GM21786 (cell line): ENCODE data around the gene FBXO2.

Experiments used
- ATAC-seq: cut with Tn5 transposase; IDR thresholded peaks from one replicate; pipeline ENCODE4 v1.9.1; 2021; ENCODE audit not compliant: unreplicated experiment

FBXO2 gene

DNA sequence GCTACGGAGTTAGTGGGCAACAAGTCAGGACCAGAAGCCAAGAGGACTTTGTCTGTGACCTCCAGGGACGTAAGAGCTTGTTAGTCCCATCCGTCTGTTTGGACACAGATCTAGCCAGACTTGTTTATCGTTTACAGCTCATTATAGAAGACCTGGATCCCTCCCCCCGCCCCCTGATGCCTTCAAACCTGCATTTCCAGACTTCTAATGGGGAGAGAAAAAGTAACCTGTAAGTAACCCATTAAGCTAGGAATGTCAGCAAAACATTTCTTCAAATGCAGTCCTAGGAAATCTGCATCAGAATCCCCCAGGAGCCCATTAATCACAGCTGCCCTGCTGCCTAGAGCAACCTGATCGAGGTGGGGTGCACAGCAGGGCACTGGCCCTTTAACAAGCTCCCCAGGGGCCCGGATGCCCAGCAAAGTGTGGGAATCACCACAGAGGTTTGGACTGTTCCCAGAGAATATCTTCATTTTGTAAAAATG lies 28.1 kb upstream of the FBXO2 start:
- no peak for ATAC-seq

DNA sequence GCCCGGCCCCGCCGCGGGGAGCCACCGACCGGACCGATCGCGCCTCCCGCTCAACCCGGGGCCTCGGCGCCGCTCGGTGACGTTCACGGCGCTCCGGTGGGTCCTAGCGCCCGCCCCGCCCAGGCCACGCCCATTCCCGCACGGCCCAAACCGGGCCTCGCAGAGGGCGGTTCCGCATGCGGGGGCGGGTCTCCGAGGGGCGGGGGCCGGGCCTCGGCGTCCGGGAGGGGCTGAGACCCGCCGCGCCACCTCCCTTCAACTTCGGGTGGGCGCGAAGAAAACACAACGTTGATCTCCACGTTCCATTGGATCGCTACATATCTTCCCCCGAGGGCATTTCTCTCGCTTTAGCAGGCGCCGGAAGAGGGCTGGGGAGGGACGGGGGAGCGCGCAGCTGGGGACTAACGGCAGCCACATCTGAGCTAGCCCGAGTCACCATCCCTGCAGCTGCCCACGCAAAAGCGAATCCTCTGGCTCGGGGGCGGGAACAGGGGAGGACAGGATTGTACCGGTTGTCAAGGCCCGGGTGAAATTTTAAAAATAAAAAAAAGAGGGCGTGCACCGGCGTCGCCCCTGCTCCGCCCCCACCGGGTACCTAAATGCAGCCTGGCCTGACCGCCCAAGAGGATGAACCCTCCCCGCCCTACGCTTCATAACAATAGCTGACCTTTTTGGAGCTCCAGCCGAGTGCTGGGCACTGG lies 27.0 kb upstream of the FBXO2 start, which contains the start of gene MAD2L2:
MAD2L2 (minus strand) TSS at position 78 of the 701 bp plus-strand sequence. CDS start 547 bp downstream, outside the sequence.
- peak; percentile 87 for ATAC-seq

DNA sequence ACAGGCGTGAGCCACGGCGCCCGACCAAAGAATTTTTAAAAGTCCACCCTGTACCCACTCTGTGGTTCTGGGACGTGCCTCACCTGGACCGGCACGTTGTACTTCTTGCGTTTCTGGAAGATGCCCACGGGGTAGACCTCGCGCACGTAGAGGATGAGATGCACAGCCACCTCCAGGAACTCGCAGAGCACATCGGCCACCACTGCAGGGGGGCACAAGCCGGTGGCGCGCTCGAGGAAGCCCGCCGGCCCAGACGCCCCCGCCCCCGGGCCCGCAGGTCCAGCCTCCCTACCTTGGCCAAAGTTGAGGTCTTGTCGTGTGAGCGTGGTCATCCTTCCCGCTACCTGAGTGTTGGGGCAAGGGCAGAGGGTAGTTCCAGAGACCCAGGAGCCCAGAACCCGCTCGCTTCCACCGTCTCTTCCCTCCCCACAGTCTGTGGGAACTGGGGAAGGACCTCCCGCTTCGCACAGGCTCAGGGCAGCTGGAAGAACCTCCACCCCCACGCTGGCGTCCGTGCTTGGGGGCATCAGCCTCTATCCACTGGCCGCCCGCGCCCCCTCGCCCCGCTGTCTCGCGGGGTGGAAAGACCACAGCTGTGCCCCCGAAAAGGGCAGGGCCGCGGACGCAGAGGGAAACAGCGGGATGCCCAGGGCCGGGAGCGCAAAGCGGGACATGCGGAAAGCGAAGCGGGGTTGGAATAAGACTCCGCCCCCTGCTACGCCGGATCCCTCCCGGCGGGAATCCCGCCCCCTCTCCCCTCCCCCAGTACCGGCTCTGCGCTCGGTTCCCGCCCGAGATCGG lies 26.2 kb upstream of the FBXO2 start:
- peak; percentile 14 for ATAC-seq

DNA sequence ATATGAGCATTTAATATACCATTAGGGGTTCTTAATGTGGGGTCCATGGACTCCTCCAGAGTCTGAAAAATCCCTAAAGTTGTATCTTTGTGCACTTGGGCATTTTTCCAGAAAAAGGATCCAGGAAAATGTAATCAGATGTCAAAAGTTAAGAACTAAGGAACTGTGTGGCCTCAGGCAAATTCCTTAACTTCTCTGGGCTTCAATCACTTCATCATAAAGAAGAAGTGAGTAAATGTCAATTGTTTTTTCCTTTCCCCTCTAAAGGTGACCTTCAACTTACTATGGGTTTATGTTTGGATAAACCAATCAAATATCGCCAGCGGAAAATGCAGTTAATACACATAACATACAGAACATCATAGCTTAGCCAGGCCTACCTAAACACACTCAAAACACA lies 24.2 kb upstream of the FBXO2 start:
- no peak for ATAC-seq

DNA sequence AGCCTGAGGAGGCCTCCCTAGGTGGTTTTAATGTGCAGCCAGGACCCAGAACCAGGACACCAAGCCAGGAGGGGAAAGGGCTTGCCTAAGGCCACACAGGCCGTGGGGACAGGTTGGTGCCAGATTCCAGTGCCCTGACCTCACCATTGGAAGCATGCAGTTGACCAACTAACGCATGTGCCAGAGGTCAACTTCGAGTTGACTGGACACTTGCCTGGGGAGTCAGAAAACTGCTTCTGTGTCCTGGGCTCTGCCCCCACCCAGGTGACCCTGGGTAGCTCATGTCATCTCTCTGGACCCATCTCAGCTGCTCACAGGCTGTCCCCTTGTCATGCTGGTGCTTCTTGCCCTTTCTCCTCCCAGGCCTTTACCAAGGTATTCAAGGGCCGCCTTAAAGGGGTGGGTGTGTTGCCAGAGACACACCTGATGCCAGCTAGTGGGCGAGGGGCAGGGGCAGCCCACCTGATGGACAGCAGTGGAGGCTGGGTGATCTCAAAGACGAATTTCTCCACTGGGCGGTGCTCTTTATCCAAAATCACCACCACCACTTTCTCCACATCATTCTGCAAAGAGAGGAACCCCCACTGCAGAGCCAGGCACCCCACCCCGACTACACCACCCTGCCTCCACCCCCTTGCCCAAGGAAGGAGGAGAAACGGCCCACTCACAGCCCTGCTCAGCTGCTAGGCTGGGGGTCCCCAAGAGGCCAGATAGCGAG lies 22.3 kb upstream of the FBXO2 start:
- no peak for ATAC-seq

DNA sequence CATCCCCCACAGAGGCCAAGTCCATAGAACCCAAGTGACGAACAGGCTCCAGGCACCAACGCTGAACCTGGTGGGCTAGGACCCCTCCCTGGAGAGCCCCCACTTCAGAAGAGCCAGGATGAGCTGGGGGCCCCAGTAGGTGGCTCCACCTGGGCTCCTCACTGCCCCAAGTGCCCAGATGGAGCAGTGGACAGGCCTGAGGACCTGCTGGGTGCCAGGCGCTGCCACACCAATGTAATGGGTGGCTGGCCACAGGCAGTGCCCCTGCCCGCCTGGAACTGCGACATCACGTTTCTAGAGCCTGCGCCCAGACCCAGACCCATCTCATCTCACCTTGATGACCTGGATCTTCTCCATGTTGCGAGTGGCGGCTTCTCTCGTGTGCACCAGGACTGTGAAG lies 21.1 kb upstream of the FBXO2 start:
- no peak for ATAC-seq

DNA sequence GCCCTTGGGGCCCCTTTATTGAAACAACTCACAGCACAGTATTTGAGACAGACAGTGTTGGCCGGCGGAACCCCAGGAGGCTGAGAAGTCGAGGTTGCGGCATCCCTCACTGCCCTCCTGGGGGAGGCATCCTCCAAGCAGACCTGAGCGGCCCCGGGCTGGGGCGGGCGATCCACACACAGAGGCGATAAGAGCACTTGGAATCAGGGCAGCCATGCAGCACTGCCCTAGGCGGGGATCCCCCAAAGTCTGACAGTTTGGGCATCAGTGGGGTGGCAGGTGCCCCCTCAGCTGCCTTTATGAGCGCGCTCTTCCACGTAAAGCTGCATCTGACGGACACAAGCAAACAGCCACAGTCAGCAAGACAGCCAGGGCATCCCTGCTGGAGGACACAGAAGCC lies 20.3 kb upstream of the FBXO2 start:
- no peak for ATAC-seq

DNA sequence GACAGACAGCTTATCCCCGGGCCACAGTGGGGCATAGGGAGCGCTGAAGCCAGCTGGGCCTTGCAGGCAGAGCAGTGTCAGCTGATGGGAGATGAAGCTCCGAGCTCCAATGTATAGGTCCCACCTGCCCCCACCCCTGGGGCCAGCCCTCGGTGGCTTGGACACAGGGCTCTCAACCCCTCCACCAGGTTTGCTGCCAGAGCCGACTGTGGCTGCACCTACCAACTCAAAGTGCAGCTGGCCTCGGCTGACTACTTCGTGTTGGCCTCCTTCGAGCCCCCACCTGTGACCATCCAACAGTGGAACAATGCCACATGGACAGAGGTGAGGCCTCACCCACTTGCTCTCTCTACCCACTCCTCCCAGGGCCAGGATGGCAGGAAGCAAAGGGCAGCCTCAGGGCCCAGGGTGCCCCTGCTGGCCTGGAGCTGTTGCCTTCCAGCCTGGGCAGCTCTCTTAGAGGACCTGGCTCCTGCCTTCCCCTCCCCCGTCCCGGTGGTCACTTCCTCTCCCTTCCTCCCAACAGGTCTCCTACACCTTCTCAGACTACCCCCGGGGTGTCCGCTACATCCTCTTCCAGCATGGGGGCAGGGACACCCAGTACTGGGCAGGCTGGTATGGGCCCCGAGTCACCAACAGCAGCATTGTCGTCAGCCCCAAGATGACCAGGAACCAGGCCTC lies 19.0 kb upstream of the FBXO2 start:
- no peak for ATAC-seq

DNA sequence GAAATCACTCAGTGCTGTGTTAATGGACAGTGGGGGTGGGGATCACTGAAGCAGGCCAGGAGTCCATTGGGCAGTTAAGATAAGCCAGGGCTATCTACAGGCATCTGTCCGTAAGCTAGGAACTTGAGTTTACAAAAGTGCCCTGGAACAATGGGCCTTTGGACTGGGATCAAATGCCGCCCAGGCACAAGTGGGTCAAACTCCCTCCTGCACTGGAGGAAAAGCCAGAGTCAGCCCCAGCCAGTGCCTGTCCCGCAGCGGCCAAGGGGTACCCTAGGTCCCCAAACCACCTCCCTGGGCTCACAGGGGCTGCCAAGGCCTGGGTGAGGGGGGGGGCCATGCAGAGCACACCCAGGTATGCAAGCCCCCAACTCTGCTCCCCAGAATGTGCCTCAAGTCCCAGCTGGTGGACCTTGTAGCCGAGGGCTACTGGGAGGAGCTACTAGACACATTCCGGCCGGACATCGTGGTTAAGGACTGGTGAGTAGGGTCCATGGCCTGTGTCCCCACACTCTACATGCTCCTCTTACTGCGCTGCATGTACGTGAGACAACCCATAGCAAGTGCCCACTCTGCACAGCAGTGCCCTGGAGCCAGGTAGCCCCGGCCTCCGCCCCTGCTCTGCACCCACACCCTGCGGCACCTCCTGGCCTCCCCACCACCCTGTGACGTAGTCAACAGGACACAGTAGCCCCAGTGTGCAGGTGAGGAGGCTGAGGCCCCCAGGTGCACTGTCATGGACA lies 17.5 kb upstream of the FBXO2 start:
- ATAC-seq: no peak

DNA sequence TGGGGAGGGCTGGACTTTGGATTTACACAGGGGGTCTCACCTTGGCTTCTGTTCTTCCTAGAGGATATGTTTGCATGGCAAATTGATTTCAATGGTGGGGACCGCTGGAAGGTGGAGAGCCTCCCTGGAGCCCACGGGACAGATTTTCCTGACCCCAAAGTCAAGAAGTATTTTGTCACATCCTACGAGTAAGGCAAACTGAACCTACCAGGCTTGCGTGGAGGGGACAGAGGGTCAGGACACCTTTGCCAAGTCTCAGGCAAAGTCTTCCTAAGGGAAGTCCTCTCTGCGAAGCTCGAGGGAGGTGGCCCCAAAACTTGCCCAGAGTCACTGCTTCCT lies 16.9 kb upstream of the FBXO2 start:
- ATAC-seq: no peak

DNA sequence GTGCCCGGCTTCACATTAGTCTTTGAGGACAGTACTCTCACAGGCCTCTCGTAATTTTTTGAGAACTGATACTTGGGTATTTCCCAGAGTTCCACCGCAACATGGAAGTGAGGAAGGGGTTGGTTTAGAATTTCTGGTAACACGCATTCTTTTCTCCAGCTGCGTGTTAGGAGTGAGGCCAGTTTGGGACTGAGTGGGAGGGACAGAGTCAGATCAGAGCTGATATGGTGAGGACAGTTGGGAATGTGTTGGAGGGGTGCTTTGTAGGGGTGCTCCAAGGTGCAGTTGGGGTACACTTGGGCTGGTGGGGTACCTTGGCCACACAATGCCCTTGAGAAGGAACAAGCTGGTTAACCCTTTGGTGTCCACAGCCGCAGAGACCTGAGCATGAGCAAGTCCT lies 16.5 kb upstream of the FBXO2 start:
- ATAC-seq: no peak

DNA sequence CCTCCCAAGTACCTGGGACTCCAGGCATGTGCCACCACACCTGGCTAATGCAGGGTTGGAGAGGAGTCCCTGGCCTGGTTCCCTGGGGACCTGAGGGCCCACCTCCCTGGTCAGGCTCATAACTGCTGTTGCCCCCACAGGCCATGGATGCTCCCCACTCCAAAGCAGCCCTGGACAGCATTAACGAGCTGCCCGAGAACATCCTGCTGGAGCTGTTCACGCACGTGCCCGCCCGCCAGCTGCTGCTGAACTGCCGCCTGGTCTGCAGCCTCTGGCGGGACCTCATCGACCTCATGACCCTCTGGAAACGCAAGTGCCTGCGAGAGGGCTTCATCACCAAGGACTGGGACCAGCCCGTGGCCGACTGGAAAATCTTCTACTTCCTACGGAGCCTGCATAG lies 14.3 kb upstream of the FBXO2 start:
- no peak for ATAC-seq

DNA sequence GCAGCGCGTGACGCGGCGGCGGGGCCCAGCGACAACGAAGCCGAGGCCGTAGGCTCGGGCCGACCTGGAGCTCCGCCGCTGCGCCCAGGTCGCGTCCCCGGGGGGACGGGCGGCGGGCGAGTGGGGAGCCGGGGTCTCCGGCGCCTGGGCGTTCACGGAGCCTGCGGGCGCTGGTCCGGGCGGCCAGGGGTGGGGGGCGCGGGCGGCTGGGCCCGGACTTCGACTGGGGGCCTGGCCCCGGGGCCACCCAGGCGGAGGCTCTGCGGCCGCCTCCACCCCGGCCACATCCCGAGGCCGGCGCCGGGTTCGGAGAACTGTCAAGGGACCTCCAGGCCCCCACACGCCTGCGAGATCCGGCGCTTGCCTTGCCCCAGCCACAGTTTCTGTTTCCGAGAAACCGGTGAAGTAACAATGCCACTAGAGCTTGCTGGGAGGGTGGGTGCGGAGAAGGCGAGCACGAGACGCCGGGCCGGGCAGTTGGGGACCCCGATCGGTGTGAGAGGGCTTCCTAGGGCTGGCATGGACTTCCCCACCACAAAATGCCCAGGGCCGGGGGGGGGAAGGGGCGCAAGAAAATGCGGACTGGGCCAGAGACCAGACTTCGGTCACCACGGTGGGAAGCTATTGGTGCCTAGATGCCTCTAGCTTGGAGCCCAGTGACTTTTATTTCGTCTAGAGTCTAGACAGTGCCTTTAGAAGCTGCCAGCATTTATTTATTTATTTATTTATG lies 10.3 kb upstream of the FBXO2 start:
- ATAC-seq: peak; percentile 34

DNA sequence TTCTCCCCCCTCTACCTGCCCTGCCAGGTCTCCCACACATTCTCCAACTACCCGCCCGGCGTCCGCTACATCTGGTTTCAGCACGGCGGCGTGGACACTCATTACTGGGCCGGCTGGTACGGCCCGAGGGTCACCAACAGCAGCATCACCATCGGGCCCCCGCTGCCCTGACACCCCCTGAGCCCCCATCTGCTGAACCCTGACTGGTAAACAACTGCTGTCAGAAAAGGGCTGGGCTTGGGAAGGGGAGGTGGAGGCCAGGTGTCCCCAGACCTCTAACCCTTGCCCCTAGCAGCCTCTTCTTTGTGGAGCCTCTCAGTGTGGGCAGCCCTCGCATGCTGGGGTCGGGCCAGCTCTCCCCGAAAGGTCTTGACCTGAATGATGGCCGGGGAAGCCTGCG lies 6.9 kb upstream of the FBXO2 start:
- no peak for ATAC-seq

DNA sequence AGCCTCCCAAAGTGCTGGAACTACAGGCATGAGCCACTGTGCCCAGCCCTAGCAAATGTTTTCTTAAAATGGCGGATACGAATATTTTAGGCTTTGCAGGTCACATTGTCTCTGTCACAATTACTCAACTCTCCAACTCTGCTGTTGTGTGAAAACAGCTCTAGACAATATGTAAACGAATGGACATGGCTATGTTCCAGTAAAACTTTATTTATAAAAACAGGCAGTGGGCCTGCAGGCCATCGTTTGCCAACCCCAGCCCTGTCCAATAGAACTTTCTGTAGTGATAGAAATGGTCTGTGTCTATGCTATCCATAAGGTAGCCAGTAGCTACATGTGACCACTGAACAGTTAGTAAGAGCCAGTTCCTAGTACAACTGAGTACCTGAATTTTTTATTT lies 5.5 kb upstream of the FBXO2 start:
- no peak for ATAC-seq

DNA sequence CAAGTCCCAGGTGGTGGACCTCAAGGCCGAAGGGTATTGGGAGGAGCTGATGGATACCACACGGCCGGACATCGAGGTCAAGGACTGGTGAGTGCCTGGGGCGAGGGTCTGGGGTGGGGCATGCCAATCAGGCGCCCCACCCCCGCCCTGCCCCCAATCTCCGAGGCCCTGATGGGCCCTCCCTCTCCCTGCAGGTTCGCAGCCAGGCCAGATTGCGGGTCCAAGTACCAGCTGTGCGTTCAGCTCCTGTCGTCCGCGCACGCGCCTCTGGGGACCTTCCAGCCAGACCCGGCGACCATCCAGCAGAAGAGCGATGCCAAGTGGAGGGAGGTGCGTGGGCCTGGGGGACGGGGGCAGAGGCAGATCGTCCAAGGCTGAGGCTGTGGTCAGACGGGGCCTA lies 4.3 kb upstream of the FBXO2 start:
- ATAC-seq: no peak

DNA sequence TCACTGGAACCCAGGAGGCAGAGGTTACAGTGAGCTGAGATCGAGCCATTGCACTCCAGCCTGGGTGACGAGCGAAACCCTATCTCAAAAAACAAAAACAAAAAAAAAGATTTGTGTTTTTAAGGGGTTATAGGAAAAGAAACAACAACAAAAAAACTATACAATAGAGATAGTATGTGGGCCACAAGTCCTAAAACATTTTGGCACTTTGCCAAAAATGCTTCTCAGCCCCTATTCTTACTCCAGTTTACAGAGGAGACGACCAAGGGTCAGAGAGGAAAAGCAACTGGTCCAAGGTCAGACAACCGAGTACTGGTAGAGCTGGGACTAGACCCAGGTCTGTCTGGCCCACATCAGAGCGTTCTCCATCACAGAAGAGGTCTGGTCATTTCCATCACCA lies 3.4 kb upstream of the FBXO2 start:
- no peak for ATAC-seq

DNA sequence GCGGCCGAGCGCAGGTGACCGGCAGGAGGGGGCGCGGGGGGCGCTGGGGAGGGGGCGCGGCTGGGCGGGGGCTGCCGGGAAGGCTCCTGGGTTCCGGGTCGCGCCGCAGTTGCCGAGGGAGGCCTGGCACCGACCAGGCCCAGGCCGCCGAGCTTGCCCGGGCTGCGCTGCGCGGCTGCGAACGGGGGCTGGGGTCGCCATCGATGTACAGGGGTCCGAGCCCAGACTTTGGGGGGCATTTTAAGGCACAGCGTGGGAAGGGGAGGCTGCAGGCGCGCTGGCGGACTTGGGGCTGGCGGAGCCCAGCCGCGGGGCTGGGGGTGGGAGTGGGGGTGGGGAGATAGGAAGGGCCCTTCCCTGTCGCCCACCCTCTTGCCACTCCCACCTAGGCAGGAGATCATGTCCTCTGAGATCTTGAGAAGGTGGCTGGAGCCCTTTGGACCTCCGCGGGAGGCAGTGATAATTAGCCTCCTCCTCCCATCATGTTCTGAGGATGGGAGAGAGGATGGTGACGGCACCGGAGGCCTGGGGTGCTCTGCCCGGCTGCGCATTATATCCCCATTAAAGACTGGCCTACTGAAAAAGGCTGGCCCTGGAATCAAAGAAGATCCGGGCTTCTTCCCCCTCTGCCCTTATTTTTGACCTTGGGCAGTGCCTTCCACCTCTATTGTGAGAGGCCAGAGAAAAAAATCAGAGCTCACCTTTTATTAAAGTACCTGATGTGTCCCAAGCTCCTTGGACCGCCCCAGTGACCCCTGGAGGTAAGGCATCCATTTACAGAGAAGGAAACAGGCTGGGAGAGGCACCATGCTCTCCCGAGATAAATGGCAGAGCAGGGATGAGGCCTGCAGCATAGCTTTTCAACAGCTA lies 945 bp upstream of the FBXO2 start:
- ATAC-seq: peak; percentile 12

DNA sequence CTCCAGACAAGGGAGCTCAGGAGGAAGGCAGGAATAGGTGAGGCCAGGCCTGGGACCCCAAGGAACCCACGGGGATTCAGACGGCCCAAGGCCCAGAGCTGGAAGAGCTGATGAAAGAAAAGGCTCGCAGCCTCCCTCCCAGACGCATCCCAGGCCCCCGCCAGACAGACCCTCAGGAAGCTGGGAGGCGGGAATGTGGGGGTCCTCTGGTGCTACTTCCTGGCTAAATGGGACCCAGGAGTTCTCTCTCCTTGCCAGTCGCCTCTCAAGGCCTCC lies 430 bp downstream of the FBXO2 start:
- no peak for ATAC-seq
